HepG2 (cell line): ENCODE measurements around the gene FAM20C. TPM values are rescaled to one million over a fixed set of nuclear protein-coding genes. Genes with fewer than 3 reads are reported as not detected.

Experiments
- ATAC-seq: fragments of 200-7000 bp; cut with Tn5 transposase; 3 replicates; pipeline ENCODE4 v1.9.1; 2020; ENCODE audit warnings: mild to moderate bottlenecking, moderate library complexity
- BruUV-seq: library from RNA; stranded (reverse); fragments of 400-500 nt; replicated peaks from 2 replicates; lab custom pipeline; 2021; lab: Mats Ljungman, UMichigan
- CTCF ChIA-PET: fragments of 300-600 bp; formaldehyde crosslinking; extraction: SDS; loops from one replicate; lab custom pipeline; 2021; ENCODE audit warnings: low total read pairs, inconsistent platforms, low intra/inter-chr PET ratio; lab: Yijun Ruan, JAX
- POLR2A ChIA-PET: fragments of 350-600 bp; sonication (Branson Sonifier 250); formaldehyde crosslinking; loops from one replicate; lab custom pipeline; 2020; ENCODE audit warnings: antibody characterized with exemption, inconsistent platforms; lab: Yijun Ruan, JAX
- DNase-seq: peaks from one replicate; pipeline ENCODE4 v3.0.0-alpha.2; 2015; ENCODE audit warnings: low spot score
- FAIRE-seq: peaks from 3 replicates; lab custom pipeline; 2011; peaks lifted over from hg19 to GRCh38; lab: Jason Lieb, UNC
- H2AFZ ChIP-seq: one replicate; pipeline ENCODE4 v1.6.1; 2011; ENCODE audit warnings: low read length, inconsistent platforms
- H3K27ac ChIP-seq: fragments of 300-600 bp; 3 replicates; pipeline ENCODE4 v1.8.0; 2011; ENCODE audit warnings: mixed run types, mild to moderate bottlenecking, mixed read lengths, low read length, inconsistent platforms; ENCODE audit not compliant: insufficient read depth; ENCODE audit errors: extremely low read length
- H3K27me3 ChIP-seq, 2 experiments: fragments of 200-600 bp in 1 of 2; 2 replicates in 1 of 2; 3 replicates in 1 of 2; pipeline versions ENCODE4 v1.6.0 to v1.8.0; 2011; ENCODE audit warnings: low read length in 2 of 2, mild to moderate bottlenecking in 2 of 2, moderate library complexity in 2 of 2, inconsistent platforms in 1 of 2; ENCODE audit not compliant: insufficient read depth in 2 of 2, control insufficient read depth in 1 of 2
- H3K36me3 ChIP-seq, 2 experiments: fragments of 200-600 bp in 1 of 2; replicated peaks in 1 of 2; 2 replicates in 1 of 2; 3 replicates in 1 of 2; pipeline versions ENCODE4 v1.5.1 to v1.8.0; 2011; ENCODE audit warnings: low read length in 2 of 2, inconsistent platforms in 1 of 2; ENCODE audit not compliant: insufficient read depth in 2 of 2, control insufficient read depth in 1 of 2
- H3K4me1 ChIP-seq: 2 replicates; pipeline ENCODE4 v1.5.1; 2012; ENCODE audit warnings: low read length, inconsistent platforms; ENCODE audit not compliant: insufficient read depth
- H3K4me2 ChIP-seq: 2 replicates; pipeline ENCODE4 v1.6.0; 2011; ENCODE audit warnings: low read depth, low read length, inconsistent platforms
- H3K4me3 ChIP-seq, 3 experiments: fragments of 200-600 bp in 1 of 3; sonication (generic), shearing (Covaris generic) in 1 of 3; replicated peaks in 1 of 3; 2 replicates each; pipeline ENCODE4 v1.5.1; 2011 to 2016; ENCODE audit warnings: low read length in 3 of 3, inconsistent platforms in 2 of 3, low read depth in 2 of 3, mild to moderate bottlenecking in 2 of 3, control low read depth in 1 of 3, mixed read lengths in 1 of 3; ENCODE audit not compliant: insufficient read depth in 1 of 3
- H3K79me2 ChIP-seq: one replicate; pipeline ENCODE4 v1.6.1; 2011; ENCODE audit warnings: low read length, inconsistent platforms; ENCODE audit not compliant: insufficient read depth
- H3K9ac ChIP-seq: 2 replicates; pipeline ENCODE4 v1.6.0; 2011; ENCODE audit warnings: mild to moderate bottlenecking, low read depth, low read length, inconsistent platforms; ENCODE audit not compliant: insufficient read depth
- H3K9me3 ChIP-seq: 2 replicates; pipeline ENCODE4 v1.5.1; 2012; ENCODE audit warnings: mild to moderate bottlenecking, low read length
- H4K20me1 ChIP-seq: 2 replicates; pipeline ENCODE4 v1.6.0; 2011; ENCODE audit warnings: inconsistent platforms, mild to moderate bottlenecking, low read length, moderate library complexity; ENCODE audit not compliant: insufficient read depth
- FOXA3 ChIP-seq: IDR thresholded peaks from 2 replicates; pipeline ENCODE4 v1.6.1; 2016; ENCODE audit warnings: missing genetic modification reagents, missing compliant biosample characterization
- HNRNPL ChIP-seq: fragments of 200-400 bp; formaldehyde crosslinking; IDR thresholded peaks from 2 replicates; pipeline ENCODE4 v1.6.1; 2017; ENCODE audit warnings: mild to moderate bottlenecking, low read depth, low read length
- ONECUT2 ChIP-seq: sonication (generic); formaldehyde crosslinking; IDR thresholded peaks from 2 replicates; pipeline ENCODE4 v1.4.0; 2020; ENCODE audit warnings: missing genetic modification reagents
- PHF20 ChIP-seq: sonication (generic); formaldehyde crosslinking; IDR thresholded peaks from 2 replicates; pipeline ENCODE4 v1.5.0; 2020; ENCODE audit warnings: mild to moderate bottlenecking, missing genetic modification reagents
- PITX1 ChIP-seq: sonication (generic); formaldehyde crosslinking; IDR thresholded peaks from 2 replicates; pipeline ENCODE4 v1.5.1; 2020; ENCODE audit warnings: mild to moderate bottlenecking, missing genetic modification reagents
- PTBP1 ChIP-seq: fragments of 200-400 bp; formaldehyde crosslinking; IDR thresholded peaks from 2 replicates; pipeline ENCODE4 v1.6.1; 2018; ENCODE audit warnings: low read length, low read depth; ENCODE audit not compliant: poor library complexity, severe bottlenecking
- SIN3A ChIP-seq: IDR thresholded peaks from 2 replicates; pipeline ENCODE4 v1.6.1; 2011; ENCODE audit warnings: low read depth, mild to moderate bottlenecking, control low read depth, low read length, borderline replicate concordance
- SRY ChIP-seq: sonication (generic); formaldehyde crosslinking; IDR thresholded peaks from 2 replicates; pipeline ENCODE4 v1.8.0; 2022; ENCODE audit warnings: mild to moderate bottlenecking, missing genetic modification reagents
- THAP11 ChIP-seq: IDR thresholded peaks from 2 replicates; pipeline ENCODE4 v1.6.1; 2016; ENCODE audit warnings: missing biosample characterization, missing genetic modification reagents
- U2AF1 ChIP-seq: fragments of 200-400 bp; formaldehyde crosslinking; optimal IDR thresholded peaks from 2 replicates; pipeline ENCODE3; 2017; ENCODE audit warnings: mild to moderate bottlenecking, low read depth, low read length
- ZFAT ChIP-seq: sonication (generic); formaldehyde crosslinking; conservative IDR thresholded peaks from 2 replicates; pipeline ENCODE4 v1.8.1; 2023; ENCODE audit warnings: missing genetic modification reagents, inconsistent platforms
- ZNF253 ChIP-seq: sonication (generic); formaldehyde crosslinking; IDR thresholded peaks from 2 replicates; pipeline ENCODE4 v1.8.0; 2022; ENCODE audit warnings: mild to moderate bottlenecking, missing genetic modification reagents, borderline replicate concordance
- ZNF350 ChIP-seq: sonication (generic); formaldehyde crosslinking; IDR thresholded peaks from 2 replicates; pipeline ENCODE4 v1.4.0; 2020; ENCODE audit warnings: mild to moderate bottlenecking, low read depth, missing genetic modification reagents, borderline replicate concordance
- ZNF501 ChIP-seq: sonication (generic); formaldehyde crosslinking; IDR thresholded peaks from 2 replicates; pipeline ENCODE4 v1.5.1; 2020; ENCODE audit warnings: mild to moderate bottlenecking, moderate library complexity, missing genetic modification reagents
- ZNF563 ChIP-seq: sonication (generic); formaldehyde crosslinking; IDR thresholded peaks from 2 replicates; pipeline ENCODE4 v1.8.0; 2022; ENCODE audit warnings: mild to moderate bottlenecking, moderate library complexity, missing genetic modification reagents
- ZNF607 ChIP-seq: sonication (generic); formaldehyde crosslinking; IDR thresholded peaks from 2 replicates; pipeline ENCODE4 v1.5.1; 2020; ENCODE audit warnings: missing genetic modification reagents, mild to moderate bottlenecking, borderline replicate concordance
- ZSCAN12 ChIP-seq: sonication (generic); formaldehyde crosslinking; IDR thresholded peaks from 2 replicates; pipeline ENCODE4 v1.9.0; 2021; ENCODE audit warnings: mild to moderate bottlenecking, missing genetic modification reagents
- ZSCAN29 ChIP-seq: sonication (generic); formaldehyde crosslinking; conservative IDR thresholded peaks from 2 replicates; pipeline ENCODE4 v1.4.0; 2020; ENCODE audit warnings: mild to moderate bottlenecking, missing genetic modification reagents
- WGBS: methylation state at CpG from one replicate; pipeline ENCODE4 v1.1.6; 2017; ENCODE audit warnings: low lambda C conversion rate; 5-methylcytosine and 5-hydroxymethylcytosine counted together
- in situ Hi-C: cut with HindIII; loops from 2 replicates; pipeline ENCODE4 v1.10.0; 2017; ENCODE audit warnings: low pct_unique_long_range_greater_than_20kb; ENCODE audit not compliant: extremely low pct_ligation_motif_present
- intact Hi-C: fragments of 100-400 bp; cut with micrococcal nuclease; formaldehyde crosslinking; loops from one replicate; pipeline ENCODE4 v1.10.0; 2022; ENCODE audit not compliant: unreplicated experiment
- polyA plus RNA-seq, 8 experiments: library from polyadenylated mRNA; depleted of rRNA in 3 of 8; stranded (reverse) in 7 of 8; unstranded in 1 of 8; fragments of >200 nt; fragmentation: Illumina TruSeq in 4 of 8; extraction: Trizol in 4 of 8; gene quantifications; 2 replicates each; pipeline versions ENCODE4 v1.2.1 to v1.2.3, GENCODE V29; 2011 to 2016; ENCODE audit warnings: low read depth in 4 of 8, missing spikeins in 1 of 8, mixed read lengths in 1 of 8; ENCODE audit not compliant: insufficient read depth in 1 of 8
- total RNA-seq, 5 experiments: library from RNA; depleted of rRNA; stranded (reverse); fragments of >200 nt; fragmentation: Illumina TruSeq; extraction: Trizol; gene quantifications; 2 replicates each; pipeline ENCODE4 v1.2.3, GENCODE V29; 2016; ENCODE audit warnings: low read depth in 1 of 5
- TF ChIP-seq, protein P1 (sequence below): sonication (generic); formaldehyde crosslinking; IDR thresholded peaks from 2 replicates; pipeline ENCODE4 v1.5.0; 2020; ENCODE audit warnings: missing genetic modification reagents, mild to moderate bottlenecking, borderline replicate concordance
- TF ChIP-seq, protein P2 (sequence below): sonication (generic); formaldehyde crosslinking; IDR thresholded peaks from 2 replicates; pipeline ENCODE4 v1.9.0; 2022; ENCODE audit warnings: low read depth, missing genetic modification reagents

The FAM20C gene
- total and polyA plus RNA-seq, 2 of the 13 experiments (the other 11 are each of a cell fraction or from before 2014, with no cell fraction given): 11.9 to 19.9 TPM

- Histone ChIP-seq H4K20me1 (no peaks in the 10 kb centered on the region), H3K79me2 (no peaks in the 10 kb centered on the region), H3K4me1 (peaks cover 19% of the 10 kb centered on the region), H3K36me3 (no peaks in the 10 kb centered on the region), H3K9me3 (no peaks in the 10 kb centered on the region), H3K27ac (no peak overlapping the region), H3K9ac (no peak overlapping the region), H2AFZ (peak overlapping the region; percentile 76), H3K4me3 (peak overlapping the region; percentile 33 to 64 (median 36); a peak in 4 of 6 replicates), H3K27me3 (peaks cover 0 to 6% of the 10 kb centered on the region in 2 experiments; a peak in 2 of 5 replicates), H3K4me2 (peak overlapping the region; percentile 66)
- FAIRE-seq: no peak
- peak; percentile 85 for ATAC-seq
- no TSS peak for BruUV-seq
- ChIA-PET CTCF (no interaction called here), POLR2A (interaction anchor here (1.0 kb wide), 3 partner anchors 23 to 403 kb away, joined by 3 to 4 read pairs (median 3); no protein-coding TSS in a partner anchor)
- in situ Hi-C loops: no loop called here
- intact Hi-C loops: no loop called here
- WGBS: 56% methylated on average over 67 of the region's 74 CpGs
- DNase-seq: peak; percentile 51
- TF ChIP-seq U2AF1 (no peak), ZNF253 (CRISPR knock-in tag) (peak; percentile 13; the same call in 1 of the 2 replicates), PHF20 (CRISPR knock-in tag) (peak; percentile 47; the same call in 1 of the 2 replicates), THAP11 (CRISPR knock-in tag) (peak; percentile 74), ZNF350 (CRISPR knock-in tag) (no peak), ZSCAN12 (CRISPR knock-in tag) (no peak), HNRNPL (no peak), ZNF501 (CRISPR knock-in tag) (no peak), PITX1 (CRISPR knock-in tag) (no peak), ZFAT (no peak), SRY (CRISPR knock-in tag) (no peak), SIN3A (no peak), ZSCAN29 (CRISPR knock-in tag) (no peak), ZNF607 (CRISPR knock-in tag) (no peak), FOXA3 (CRISPR knock-in tag) (no peak), ONECUT2 (CRISPR knock-in tag) (no peak), ZNF563 (CRISPR knock-in tag) (no peak), PTBP1 (no peak)
- TF ChIP-seq, protein P1, sequence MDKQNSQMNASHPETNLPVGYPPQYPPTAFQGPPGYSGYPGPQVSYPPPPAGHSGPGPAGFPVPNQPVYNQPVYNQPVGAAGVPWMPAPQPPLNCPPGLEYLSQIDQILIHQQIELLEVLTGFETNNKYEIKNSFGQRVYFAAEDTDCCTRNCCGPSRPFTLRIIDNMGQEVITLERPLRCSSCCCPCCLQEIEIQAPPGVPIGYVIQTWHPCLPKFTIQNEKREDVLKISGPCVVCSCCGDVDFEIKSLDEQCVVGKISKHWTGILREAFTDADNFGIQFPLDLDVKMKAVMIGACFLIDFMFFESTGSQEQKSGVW (CRISPR knock-in tag): no peak
- TF ChIP-seq, protein P2, sequence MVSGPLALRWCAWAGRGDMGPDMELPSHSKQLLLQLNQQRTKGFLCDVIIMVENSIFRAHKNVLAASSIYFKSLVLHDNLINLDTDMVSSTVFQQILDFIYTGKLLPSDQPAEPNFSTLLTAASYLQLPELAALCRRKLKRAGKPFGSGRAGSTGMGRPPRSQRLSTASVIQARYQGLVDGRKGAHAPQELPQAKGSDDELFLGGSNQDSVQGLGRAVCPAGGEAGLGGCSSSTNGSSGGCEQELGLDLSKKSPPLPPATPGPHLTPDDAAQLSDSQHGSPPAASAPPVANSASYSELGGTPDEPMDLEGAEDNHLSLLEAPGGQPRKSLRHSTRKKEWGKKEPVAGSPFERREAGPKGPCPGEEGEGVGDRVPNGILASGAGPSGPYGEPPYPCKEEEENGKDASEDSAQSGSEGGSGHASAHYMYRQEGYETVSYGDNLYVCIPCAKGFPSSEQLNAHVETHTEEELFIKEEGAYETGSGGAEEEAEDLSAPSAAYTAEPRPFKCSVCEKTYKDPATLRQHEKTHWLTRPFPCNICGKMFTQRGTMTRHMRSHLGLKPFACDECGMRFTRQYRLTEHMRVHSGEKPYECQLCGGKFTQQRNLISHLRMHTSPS (CRISPR knock-in tag): no peak
Measured at GRCh38 chr7:148932-149790, 43.2 kb upstream of the FAM20C start.
